Mononuclear cell (primary cell): Measurements from ENCODE around the gene LBP. TPM values are rescaled to one million over a fixed set of nuclear protein-coding genes. Genes with fewer than 3 reads are reported as not detected.
"Not testable (repeated sequence)": the region's sequence is repeated elsewhere in the genome, so short reads cannot be mapped to it uniquely, and the experiment has no call there.

ENCODE experiments used
- H3K27me3 ChIP-seq: 2 replicates; pipeline ENCODE4 v1.6.0; 2011; ENCODE audit warnings: low read length, control low read depth; ENCODE audit not compliant: insufficient read depth
- H3K4me1 ChIP-seq: 2 replicates; pipeline ENCODE4 v1.5.1; 2011; ENCODE audit warnings: mild to moderate bottlenecking, low read length, control low read depth; ENCODE audit not compliant: insufficient read depth
- H3K4me3 ChIP-seq: 2 replicates; pipeline ENCODE4 v1.5.1; 2011; ENCODE audit warnings: mild to moderate bottlenecking, low read length, moderate library complexity
- H3K9me3 ChIP-seq: 2 replicates; pipeline ENCODE4 v1.5.1; 2011; ENCODE audit warnings: low read depth, mild to moderate bottlenecking, control low read depth, low read length
- total RNA-seq: library from RNA; depleted of rRNA; stranded (reverse); fragments of >200 nt; gene quantifications from one replicate; pipeline ENCODE4 v1.2.3, GENCODE V29; 2012

The LBP gene
- total RNA-seq, 1 donor: not detected

DNA sequence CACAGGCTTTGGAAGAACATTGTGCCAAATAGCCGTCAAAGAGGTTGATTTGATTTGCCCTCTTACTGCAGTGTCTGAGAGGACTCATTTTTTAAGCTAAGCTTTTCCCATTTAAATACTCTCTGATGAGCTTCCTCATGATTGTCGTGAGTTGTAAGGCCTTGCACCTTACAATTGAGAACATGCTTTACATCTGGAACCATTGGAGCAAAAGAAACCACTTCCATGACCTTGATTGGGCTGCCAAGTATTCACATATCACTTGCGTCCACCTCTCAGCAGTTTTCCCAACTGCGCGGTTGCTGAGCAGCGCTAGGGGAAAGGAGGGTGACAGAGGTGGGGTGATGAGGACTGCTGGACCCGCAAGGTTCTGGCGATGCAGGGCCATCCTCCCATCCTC, 12.3 kb upstream of the LBP start:
- Histone ChIP-seq H3K9me3 (peaks cover 7% of the 10 kb centered on the region), H3K4me3 (no peak overlapping the region), H3K27me3 (no peaks in the 10 kb centered on the region), H3K4me1 (no peaks in the 10 kb centered on the region)

DNA sequence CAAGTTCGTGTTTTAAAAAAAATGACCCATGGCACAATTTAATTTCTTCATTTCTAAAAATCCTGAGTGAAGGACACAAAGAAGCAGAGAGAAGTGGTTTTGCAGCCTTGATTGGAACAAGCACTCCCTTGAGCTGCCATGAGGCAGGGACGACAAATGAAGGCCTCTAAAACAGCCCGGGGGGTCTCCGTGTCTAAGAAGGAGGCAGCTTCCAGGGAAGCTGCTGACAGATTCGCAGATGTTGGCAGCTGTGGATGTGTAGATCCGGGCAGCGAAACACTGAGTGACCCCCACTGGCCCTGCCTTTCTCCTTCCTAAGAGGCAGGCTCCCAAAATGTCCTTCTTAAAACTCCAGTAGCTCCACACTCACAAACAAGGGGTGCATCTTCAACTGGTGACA, 9.6 kb upstream of the LBP start:
- H3K9me3 ChIP-seq: peaks cover 7% of the 10 kb centered on the region
- H3K4me1 ChIP-seq: no peaks in the 10 kb centered on the region
- H3K27me3 ChIP-seq: no peaks in the 10 kb centered on the region
- no peak overlapping the region for H3K4me3 ChIP-seq

DNA sequence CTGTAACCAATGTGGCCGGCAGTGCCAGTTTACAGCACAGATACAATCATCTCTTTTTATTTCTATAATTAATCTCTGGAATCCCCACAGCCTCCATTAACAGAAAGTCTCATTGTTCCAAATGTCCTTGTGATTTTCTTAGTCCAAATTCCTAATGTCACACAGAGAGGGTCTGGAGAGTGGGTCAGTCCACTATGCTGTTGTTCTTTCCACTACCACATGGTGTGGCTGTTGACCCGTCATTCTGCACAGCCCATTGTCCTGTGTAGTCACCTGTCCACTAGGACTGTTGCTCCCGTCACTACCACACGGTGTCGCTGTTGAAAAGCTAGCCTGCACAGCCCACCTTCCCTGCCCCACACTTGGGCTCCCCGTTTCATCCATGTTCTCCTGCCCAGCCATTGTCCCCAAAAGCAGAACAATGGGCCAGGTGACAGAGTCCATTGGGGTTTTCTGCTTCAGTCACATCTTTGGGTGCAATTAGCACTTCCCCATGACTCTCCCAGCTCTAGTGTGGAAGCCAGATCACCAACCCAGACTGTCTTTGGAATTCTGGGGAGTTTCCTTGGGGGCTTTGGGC, 8.6 kb upstream of the LBP start:
- H3K4me1 ChIP-seq: no peaks in the 10 kb centered on the region
- H3K27me3 ChIP-seq: no peaks in the 10 kb centered on the region
- no peak overlapping the region for H3K4me3 ChIP-seq
- peaks cover 7% of the 10 kb centered on the region for H3K9me3 ChIP-seq

GRCh38 chr20:38338849-38339520, 7.3 kb upstream of the LBP start:
- no peak overlapping the region for H3K4me3 ChIP-seq
- H3K27me3 ChIP-seq: no peaks in the 10 kb centered on the region
- H3K4me1 ChIP-seq: no peaks in the 10 kb centered on the region
- H3K9me3 ChIP-seq: peaks cover 7% of the 10 kb centered on the region

DNA sequence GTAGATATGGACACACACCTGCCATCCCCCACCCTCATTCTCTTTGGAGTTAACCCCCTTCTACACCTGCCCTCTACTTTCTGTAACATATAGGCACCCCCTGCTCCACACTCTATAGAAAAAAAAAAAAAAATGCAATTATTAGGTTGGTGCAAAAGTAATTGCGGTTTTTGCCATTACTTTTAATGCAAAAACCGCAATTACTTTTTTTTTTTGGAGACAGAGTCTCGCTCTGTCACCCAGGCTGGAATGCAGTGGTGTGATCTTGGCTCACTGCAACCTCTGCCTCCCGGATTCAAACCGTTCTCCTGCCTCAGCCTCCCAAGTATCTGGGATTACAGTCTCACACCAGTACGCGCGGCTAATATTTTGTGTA, 6.8 kb upstream of the LBP start:
- H3K27me3 ChIP-seq, H3K9me3 ChIP-seq, H3K4me3 ChIP-seq, H3K4me1 ChIP-seq: not testable (repeated sequence)

- H3K27me3 ChIP-seq: no peaks in the 10 kb centered on the region
- peaks cover 7% of the 10 kb centered on the region for H3K9me3 ChIP-seq
- H3K4me1 ChIP-seq: no peaks in the 10 kb centered on the region
- H3K4me3 ChIP-seq: no peak overlapping the region
These were observed 6.3 kb upstream of the LBP start for GRCh38 chr20:38339997-38340396.

GRCh38 chr20:38340693-38341092, 5.6 kb upstream of the LBP start:
- no peaks in the 10 kb centered on the region for H3K27me3 ChIP-seq
- H3K9me3 ChIP-seq: peaks cover 7% of the 10 kb centered on the region
- no peaks in the 10 kb centered on the region for H3K4me1 ChIP-seq
- no peak overlapping the region for H3K4me3 ChIP-seq

- Histone ChIP-seq H3K27me3 (no peaks in the 10 kb centered on the region), H3K4me1 (no peaks in the 10 kb centered on the region), H3K9me3 (peaks cover 7% of the 10 kb centered on the region), H3K4me3 (no peak overlapping the region)
These were observed 4.1 kb upstream of the LBP start for GRCh38 chr20:38342216-38342615.

GRCh38 chr20:38342713-38343310, 3.5 kb upstream of the LBP start:
- Histone ChIP-seq H3K4me1 (no peaks in the 10 kb centered on the region), H3K9me3 (peaks cover 4% of the 10 kb centered on the region), H3K4me3 (no peak overlapping the region), H3K27me3 (no peaks in the 10 kb centered on the region)

DNA sequence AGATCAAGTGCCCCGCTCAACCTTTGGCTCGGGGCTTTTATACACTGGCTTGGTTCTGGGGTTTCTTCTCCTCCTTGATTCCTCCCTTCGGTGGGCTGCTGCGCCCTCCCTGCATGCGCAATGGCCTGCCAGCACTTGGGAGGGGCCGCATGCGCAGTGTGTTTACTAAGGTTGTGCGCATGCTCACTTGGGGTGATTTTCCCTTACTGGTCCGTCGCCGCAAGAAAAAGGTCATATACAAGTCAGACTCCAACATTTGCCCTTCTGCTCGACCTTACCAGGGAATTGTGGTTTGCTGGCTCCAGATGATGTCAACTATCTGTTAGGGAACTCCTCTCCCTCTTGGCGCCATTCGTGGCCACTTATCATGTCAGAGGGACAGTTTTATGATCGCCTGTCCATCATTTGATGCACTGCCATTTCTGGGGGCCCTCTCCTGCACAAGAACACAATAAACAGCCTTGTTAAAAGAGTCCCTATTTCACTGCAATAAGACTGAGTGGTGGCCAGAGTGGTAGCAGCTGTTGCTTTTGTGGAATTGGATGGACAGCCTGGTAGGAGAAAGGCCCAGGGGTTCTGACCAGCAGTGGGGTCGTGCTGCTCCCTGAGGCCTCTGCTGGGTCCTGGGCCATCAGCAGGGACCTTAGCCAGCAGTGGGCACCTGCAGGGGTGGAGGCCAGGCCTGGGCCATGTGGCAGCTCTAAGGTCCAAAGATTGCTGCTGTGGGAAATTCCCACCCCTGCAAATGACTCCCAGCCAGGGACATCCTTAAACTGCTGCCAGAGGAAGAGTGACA, 2.8 kb upstream of the LBP start:
- no peaks in the 10 kb centered on the region for H3K27me3 ChIP-seq
- no peaks in the 10 kb centered on the region for H3K4me1 ChIP-seq
- H3K9me3 ChIP-seq: no peaks in the 10 kb centered on the region
- H3K4me3 ChIP-seq: no peak overlapping the region

DNA sequence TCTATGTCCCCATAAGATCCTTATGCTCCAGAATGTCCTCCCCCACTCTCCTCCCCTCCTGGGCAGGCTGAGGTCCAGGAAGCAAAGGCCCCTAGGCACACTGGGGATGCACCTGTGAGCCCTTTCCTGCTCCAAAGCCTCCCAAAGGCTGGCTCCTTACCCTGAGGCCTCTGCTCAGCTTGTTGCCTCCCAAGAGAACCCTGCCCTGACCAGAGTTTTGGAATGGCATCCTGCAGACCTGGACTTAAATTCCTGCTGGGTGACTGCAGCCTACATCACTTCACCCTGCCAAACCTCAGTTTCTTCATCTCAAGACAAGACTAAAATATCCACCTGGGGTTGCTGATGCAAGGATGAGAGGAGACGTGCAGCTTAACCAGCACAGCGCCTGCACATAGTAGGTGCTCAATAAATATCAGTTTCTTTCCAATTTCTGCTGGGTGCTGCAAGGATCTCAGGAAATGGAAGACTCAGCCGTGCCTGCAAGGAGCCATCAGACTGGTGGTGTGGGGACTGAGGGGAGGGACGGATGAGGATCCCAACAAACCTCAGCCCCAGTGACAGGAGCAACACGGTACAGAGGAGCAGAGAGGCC, 2.1 kb upstream of the LBP start:
- H3K4me1 ChIP-seq: no peaks in the 10 kb centered on the region
- H3K4me3 ChIP-seq: no peak overlapping the region
- no peaks in the 10 kb centered on the region for H3K9me3 ChIP-seq
- H3K27me3 ChIP-seq: no peaks in the 10 kb centered on the region

- H3K4me1 ChIP-seq: no peaks in the 10 kb centered on the region
- no peak overlapping the region for H3K4me3 ChIP-seq
- no peaks in the 10 kb centered on the region for H3K9me3 ChIP-seq
- H3K27me3 ChIP-seq: no peaks in the 10 kb centered on the region
These were observed 639 bp upstream of the LBP start for GRCh38 chr20:38345643-38346042.

DNA sequence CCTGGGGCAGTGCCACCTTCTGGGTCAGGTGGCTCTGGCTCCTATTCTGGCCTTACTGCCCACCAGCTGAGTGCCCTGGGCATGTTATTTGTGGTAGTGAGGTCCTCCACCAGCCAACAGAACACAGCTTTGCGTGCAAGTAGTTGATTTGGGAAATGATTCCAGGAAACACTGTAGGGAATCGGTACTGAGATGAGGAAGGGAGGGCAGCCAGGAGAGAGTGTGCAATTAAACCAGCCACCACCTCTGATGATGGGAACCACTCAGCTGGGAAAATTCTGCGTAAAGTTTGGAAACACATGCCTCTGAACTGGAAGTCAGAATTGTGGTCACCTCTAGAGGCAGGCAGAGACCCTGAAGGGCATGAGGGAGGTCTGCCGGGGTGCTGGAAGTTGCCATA, 459 bp downstream of the LBP start:
- Histone ChIP-seq H3K9me3 (no peaks in the 10 kb centered on the region), H3K27me3 (no peaks in the 10 kb centered on the region), H3K4me1 (no peaks in the 10 kb centered on the region), H3K4me3 (no peak overlapping the region)

GRCh38 chr20:38349856-38350255, 3.6 kb downstream of the LBP start:
- Histone ChIP-seq H3K4me1 (no peaks in the 10 kb centered on the region), H3K9me3 (no peaks in the 10 kb centered on the region), H3K4me3 (no peak overlapping the region)

More at GRCh38 chr20:38349856-38350255, 3.6 kb downstream of the LBP start:
- H3K27me3 ChIP-seq: no peaks in the 10 kb centered on the region
